Measurements from ENCODE around the gene TBX19.
"Not testable (repeated sequence)": the region's sequence is repeated elsewhere in the genome, so short reads cannot be mapped to it uniquely, and the experiment has no call there.

The TBX19 gene

GRCh38 chr1:168320800-168321450 is 40.2 kb downstream of the TBX19 start:
- no peak for DNase-seq

DNA sequence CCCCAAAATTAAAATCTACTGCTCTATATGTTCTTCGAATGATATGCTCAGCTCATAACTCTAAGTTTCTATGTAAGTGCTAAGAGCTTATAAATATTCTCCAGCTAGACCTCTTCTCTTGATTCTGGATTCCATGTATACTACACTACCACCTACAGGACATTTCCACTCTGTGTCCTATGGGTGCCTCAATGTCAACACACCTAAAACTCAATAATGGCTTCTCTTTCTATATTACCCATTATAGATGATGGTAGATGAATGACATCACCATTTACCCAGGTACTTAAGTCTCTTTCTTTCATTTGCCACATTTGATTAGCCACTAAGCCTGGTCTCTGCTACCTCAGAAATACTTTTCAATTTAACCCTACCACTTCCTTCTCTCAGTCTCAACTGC is 41.3 kb downstream of the TBX19 start:
- no peak for DNase-seq

DNA sequence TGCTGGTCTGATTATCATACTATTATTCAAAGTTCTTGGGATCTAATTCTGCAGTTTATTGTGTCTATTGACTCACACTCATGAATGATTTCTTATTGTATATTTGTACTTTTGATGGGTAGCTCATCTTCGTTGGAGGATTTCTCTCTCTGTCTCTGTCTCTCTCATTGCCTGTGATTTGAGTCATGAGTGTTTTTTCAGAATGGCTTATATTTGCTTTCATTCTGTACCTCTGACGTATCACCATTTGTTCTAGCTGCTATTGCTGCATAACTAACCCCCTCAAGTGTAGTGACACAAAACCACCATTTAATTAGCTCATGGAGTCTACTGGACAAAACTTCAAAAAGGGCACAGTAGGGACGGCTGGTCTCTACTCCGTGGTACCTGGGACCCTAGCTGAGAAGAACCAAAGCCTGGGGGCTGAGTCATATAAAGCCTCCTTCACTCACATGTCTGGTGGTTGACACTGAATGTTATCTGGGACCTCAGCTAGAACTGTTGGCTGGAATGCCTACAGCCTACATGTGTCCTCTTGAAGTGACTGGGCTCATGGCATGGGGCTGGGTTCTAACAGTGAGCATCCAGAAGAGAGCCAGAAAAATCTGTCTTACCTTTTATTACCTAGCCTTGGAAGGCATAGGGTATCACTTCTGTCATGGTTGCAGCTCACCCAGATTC is 44.2 kb downstream of the TBX19 start:
- DNase-seq, result no peak

GRCh38 chr1:168328731-168329364 is 48.2 kb downstream of the TBX19 start:
- no peak for DNase-seq

DNA sequence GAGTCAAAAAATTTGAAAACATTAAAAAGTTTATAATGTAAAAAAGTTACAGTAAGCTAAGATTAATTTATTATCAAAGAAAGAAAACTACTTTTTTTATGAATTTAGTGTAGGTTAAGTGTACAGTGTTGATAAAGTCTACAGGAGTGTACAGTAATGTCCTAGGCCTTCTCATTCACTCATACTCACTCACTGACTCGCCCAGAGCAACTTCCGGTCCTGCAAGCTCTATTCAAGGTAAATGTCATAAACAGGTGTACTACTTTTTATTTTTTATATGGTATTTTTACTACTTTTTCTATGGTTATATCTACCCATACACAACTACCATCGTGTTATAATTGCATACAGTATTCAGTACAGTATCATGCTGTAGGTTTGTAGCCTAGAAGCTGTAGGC is 49.6 kb downstream of the TBX19 start:
- DNase-seq, result no peak

DNA sequence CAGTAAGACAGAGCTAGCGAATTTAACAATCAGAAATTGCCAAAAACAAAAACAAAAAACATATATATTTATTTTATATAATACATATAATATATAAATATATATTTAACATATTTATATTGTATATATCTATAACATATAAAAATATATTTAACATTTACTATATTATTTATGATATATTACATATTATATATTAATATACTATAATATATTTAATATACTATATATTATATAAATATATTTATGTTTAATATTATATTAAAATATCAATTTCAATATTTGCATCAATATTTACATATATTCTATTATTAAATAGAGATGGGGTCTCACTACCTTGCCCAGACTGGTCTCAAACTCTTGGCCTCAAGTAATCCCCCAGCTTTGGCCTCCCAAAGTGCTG is 50.9 kb downstream of the TBX19 start:
- DNase-seq, result no peak

DNA sequence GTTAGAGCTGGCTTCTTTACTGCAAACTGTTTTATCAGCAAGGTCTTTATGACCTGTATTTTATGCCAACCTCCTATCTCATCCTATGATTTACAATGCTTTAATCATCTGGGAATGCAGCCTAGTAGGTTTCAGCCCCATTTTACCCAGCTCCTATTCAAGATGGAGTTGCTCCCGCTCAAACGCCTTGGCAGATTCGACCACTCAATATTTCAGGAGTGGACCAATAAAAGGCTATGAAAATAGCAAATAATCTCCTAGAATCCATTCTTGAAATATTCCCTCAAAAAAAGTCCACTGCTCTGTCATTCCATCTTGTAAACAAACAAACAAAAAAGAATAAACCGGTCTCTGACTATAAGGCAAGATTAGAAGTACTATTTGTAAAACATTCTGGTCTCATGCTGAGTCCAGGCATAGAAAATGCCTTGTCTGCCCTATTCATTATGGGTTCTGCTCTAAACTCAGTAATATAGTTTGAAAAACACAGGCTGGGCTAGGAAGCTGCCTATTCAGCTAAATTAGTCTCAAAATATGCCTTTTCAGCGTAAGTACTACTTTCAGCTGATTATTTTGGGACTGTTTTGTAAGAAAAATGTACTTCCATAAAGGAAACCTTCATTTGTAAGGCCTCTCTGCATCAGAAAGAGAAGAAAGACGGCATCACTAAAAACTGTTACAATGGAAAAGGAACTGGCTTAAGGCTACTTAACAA is 53.0 kb downstream of the TBX19 start:
- DNase-seq, result no peak

- DNase-seq, result no peak
Measured at GRCh38 chr1:168335500-168335899, 54.8 kb downstream of the TBX19 start.

- DNase-seq, result no peak
Measured at GRCh38 chr1:168338589-168339503, 58.2 kb downstream of the TBX19 start.

DNA sequence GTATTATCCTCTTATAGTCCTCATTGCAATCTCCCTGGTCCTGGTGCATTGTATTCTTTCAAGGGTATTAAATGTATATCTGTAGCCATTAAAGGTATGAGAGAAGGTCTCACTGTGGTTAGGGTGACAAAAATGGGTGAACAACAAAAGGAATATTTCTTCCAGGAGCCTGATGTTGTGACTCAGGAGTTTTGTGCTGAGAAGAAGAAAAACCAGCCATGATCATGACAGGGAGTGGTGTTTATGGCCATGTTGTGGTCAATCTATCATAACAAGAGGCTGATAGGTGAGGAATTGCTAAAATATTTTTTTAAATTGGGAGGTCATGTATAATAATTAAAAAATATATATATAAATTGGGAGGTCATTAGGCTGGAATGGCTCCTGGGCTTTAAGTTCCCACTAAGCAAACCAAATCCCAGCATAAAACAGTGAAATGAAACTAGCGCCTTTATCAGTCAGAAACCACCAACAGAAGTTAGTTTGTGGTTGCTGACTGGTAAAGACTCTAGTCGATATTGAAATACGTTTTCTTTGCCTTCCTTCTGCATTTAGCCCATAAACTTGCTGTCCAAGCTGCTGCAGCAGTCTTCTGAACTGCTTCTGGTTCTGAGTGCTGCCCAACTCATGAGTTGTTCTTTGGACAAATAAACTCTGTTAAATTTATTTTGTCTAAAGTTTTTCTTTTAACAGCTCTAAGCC is 60.3 kb downstream of the TBX19 start:
- DNase-seq, result no peak

- no peak for DNase-seq
Measured at GRCh38 chr1:168341483-168341975, 60.9 kb downstream of the TBX19 start.

DNA sequence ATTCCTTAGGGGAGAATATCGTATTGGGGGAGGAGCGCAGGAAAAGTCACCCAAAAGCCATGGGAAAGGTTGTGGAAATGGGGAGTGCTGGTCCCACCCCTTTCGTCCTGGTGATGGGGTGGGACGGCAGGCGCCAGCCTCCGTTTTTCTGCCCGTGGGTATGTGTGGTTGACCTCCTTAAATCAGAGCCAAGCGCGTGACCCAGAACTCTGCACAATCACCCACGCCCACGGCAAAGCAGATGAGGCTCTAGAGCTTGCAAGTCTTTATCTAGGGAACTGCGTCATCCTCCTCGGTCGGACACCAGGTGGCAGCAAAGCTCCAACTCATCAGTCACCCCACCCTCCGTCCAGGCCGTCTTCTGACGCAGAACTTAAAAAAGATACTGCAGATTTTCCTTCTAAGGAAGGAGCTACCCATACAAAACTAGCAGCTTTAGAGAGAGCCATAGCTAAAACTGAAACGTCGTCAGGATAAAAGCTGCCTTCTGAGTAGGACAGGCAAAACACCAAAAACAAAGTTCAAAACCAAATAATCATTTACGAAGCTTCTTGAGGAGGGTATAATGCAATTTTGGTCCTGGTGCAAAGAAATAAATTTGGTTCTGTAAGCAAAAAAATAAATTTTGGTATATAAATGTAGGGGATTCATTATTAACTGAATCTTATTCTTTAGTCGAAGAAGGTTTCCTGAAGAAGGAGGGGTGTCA is 62.0 kb downstream of the TBX19 start:
- peak; percentile 95 for DNase-seq

GRCh38 chr1:168343566-168343965 is 62.9 kb downstream of the TBX19 start:
- no peak for DNase-seq

DNA sequence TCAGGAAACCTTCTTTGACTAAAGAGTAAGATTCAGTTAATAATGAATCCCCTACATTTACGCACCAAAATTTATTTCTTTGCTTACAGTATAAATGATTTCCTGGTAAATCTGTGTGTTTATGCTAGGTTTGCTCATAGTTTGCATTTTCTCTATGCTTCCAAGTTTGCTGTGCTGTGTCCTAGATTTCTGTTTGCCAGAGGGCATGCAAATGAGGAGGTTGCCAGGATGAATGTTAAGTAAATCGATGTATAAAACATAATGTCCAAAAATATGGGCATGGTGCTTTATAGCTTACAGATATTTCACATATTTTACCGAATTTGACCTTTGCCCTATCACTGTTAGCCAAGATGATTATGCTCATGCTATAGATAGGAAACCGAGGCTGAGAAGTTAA is 63.8 kb downstream of the TBX19 start:
- DNase-seq, result no peak

DNA sequence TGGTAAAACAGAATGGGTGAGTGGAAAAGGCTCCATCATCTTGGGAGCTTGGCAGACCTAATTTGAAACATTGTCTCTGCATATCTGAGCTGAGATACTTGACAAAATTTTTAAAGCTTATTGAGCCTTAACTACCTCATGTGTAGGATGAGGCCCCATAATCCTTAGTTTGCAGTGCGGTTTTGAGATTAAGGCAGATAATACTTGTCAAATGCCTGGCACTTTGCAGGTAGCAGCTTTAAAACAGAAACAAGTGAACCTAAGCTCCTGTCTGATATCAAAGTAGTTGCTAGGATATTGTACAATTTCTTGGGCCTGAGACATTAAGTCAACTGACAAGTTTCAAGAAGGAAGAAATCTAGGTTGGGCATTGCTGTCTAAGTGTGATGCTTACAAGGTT is 65.3 kb downstream of the TBX19 start:
- no peak for DNase-seq

GRCh38 chr1:168347630-168348029 is 67.0 kb downstream of the TBX19 start:
- no peak for DNase-seq

- no peak for DNase-seq
Measured at GRCh38 chr1:168348146-168348709, 67.6 kb downstream of the TBX19 start.

DNA sequence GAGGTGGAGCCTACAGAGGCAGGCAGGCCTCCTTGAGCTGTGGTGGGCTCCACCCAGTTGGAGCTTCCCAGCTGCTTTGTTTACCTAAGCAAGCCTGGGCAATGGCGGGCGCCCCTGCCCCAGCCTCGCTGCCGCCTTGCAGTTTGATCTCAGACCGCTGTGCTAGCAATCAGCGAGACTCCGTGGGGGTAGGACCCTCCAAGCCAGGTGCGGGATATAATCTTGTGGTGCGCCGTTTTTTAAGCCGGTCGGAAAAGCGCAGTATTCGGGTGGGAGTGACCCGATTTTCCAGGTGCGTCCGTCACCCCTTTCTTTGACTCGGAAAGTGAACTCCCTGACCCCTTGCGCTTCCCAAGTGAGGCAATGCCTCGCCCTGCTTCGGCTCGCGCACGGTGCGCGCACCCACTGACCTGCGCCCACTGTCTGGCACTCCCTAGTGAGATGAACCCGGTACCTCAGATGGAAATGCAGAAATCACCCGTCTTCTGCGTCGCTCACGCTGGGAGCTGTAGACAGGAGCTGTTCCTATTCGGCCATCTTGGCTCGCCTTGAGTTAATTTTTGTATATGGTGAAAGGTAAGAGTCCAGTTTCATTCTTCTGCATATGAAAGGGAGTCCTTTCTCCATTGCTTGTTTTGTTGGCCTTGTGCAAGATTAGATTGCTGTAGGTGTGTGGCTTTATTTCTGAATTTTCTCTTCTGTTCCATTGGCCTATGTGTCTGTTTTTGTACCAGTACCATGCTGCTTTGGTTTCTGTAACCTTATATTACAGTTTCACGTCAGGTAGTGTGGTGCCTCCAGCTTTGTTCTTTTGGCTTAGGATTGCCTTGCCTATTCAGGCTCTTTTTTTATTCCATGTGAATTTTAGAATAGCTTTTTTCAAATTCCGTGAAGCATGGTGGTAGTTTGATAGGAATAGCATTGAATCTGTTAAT is 73.9 kb downstream of the TBX19 start:
- not testable (repeated sequence) for DNase-seq

Data from activated effector memory CD4-positive, alpha-beta T cell treated with anti-CD3 and anti-CD28 coated beads, Interleukin-2, amount 50 U/mL, for 16 hours (primary cell).